Natural killer cell (primary cell): ENCODE data around the gene GABRA4. TPM values are rescaled to one million over a fixed set of nuclear protein-coding genes. Genes with fewer than 3 reads are reported as not detected.

ENCODE experiments used
- ATAC-seq, 3 donors: fragments of 150-1000 bp in 2 of 3; fragments of 200-7000 bp in 1 of 3; cut with Tn5 transposase; 1 replicate in 1 of 3; 2 replicates in 2 of 3; pipeline ENCODE4 v1.10.0; 2021; ENCODE audit warnings: mild to moderate bottlenecking in 2 of 3, moderate library complexity in 2 of 3
- DNase-seq, 2 donors: peaks; one replicate each; pipeline versions ENCODE4 v3.0.0 to v3.0.0-alpha.2; 2013 to 2021; ENCODE audit warnings: mixed read lengths in 1 of 2
- H3K27ac ChIP-seq: one replicate; pipeline ENCODE4 v1.5.1; 2013; ENCODE audit warnings: mild to moderate bottlenecking, low read length
- H3K27me3 ChIP-seq: one replicate; pipeline ENCODE4 v1.6.1; 2013; ENCODE audit warnings: low read length; ENCODE audit not compliant: control insufficient read depth, insufficient read depth
- H3K36me3 ChIP-seq: one replicate; pipeline ENCODE4 v1.6.1; 2013; ENCODE audit warnings: low read length; ENCODE audit not compliant: control insufficient read depth, insufficient read depth
- H3K4me1 ChIP-seq: one replicate; pipeline ENCODE4 v1.6.1; 2013; ENCODE audit warnings: low read length; ENCODE audit not compliant: control insufficient read depth, insufficient read depth
- H3K4me3 ChIP-seq: one replicate; pipeline ENCODE4 v1.5.1; 2013; ENCODE audit warnings: low read length
- H3K9me3 ChIP-seq: one replicate; pipeline ENCODE4 v1.6.1; 2013; ENCODE audit warnings: low read length; ENCODE audit not compliant: control insufficient read depth, insufficient read depth
- H3K27ac Mint-ChIP-seq, 2 donors: one replicate each; pipeline ENCODE4 v1.8.0; 2022; ENCODE audit warnings: mild to moderate bottlenecking in 2 of 2, mixed read lengths in 2 of 2, moderate library complexity in 1 of 2
- H3K27me3 Mint-ChIP-seq, 2 donors: one replicate each; pipeline ENCODE4 v1.8.0; 2022; ENCODE audit warnings: low read depth in 2 of 2, mixed read lengths in 2 of 2
- H3K36me3 Mint-ChIP-seq: one replicate; pipeline ENCODE4 v1.8.0; 2022; ENCODE audit warnings: mixed read lengths
- H3K4me1 Mint-ChIP-seq, 2 donors: one replicate each; pipeline ENCODE4 v1.8.0; 2022; ENCODE audit warnings: mixed read lengths in 2 of 2
- H3K4me3 Mint-ChIP-seq: one replicate; pipeline ENCODE4 v1.8.0; 2022; ENCODE audit warnings: mild to moderate bottlenecking, moderate library complexity, mixed read lengths
- H3K9me3 Mint-ChIP-seq, 2 donors: one replicate each; pipeline ENCODE4 v1.8.0; 2022; ENCODE audit warnings: mixed read lengths in 2 of 2
- CTCF ChIP-seq: fragments of 200-600 bp; IDR thresholded peaks from one replicate; pipeline ENCODE4 v1.8.0; 2022; ENCODE audit warnings: antibody characterized with exemption
- WGBS: methylation state at CpG from one replicate; pipeline ENCODE4 v1.1.7; 2013; ENCODE audit warnings: missing lambda C conversion rate; ENCODE audit not compliant: insufficient coverage; 5-methylcytosine and 5-hydroxymethylcytosine counted together
- intact Hi-C: fragments of 100-400 bp; cut with micrococcal nuclease; formaldehyde crosslinking; loops from one replicate; pipeline ENCODE4 v1.14.2; 2022
- total RNA-seq, 4 donors: library from RNA; stranded (reverse); fragments of 120-200 nt in 1 of 4; gene quantifications; one replicate each; pipeline versions ENCODE4 v1.2.3 to v1.2.4, GENCODE V29; 2013 to 2022

Gene GABRA4
- total RNA-seq, 3 donors from 2014 or later (not counting 1 experiment from before 2014, with no cell fraction given) = not detected

- Mint-ChIP-seq H3K27me3 (peaks cover 3 to 16% of the 10 kb centered on the region in 2 donors), H3K4me3 (no peak overlapping the region), H3K27ac (no peak overlapping the region), H3K9me3 (peaks cover 2 to 4% of the 10 kb centered on the region in 2 donors), H3K4me1 (no peaks in the 10 kb centered on the region), H3K36me3 (no peaks in the 10 kb centered on the region)
- Histone ChIP-seq H3K9me3 (no peaks in the 10 kb centered on the region), H3K27ac (no peak overlapping the region), H3K4me1 (no peaks in the 10 kb centered on the region), H3K4me3 (no peak overlapping the region), H3K36me3 (no peaks in the 10 kb centered on the region), H3K27me3 (no peaks in the 10 kb centered on the region)
- DNase-seq = no peak
- TF ChIP-seq CTCF = no peak
- intact Hi-C loops = no loop called here
- WGBS = 71% methylated on average over 1 of the region's 1 CpG
- no peak for ATAC-seq
These were observed 93.3 kb downstream of the GABRA4 start for GRCh38 chr4:46900082-46900481.

- TF ChIP-seq CTCF = no peak
- Mint-ChIP-seq H3K4me1 (no peaks in the 10 kb centered on the region), H3K27me3 (peaks cover 3 to 29% of the 10 kb centered on the region in 2 donors), H3K27ac (no peak overlapping the region), H3K36me3 (no peaks in the 10 kb centered on the region), H3K9me3 (peaks cover 2 to 4% of the 10 kb centered on the region in 2 donors), H3K4me3 (no peak overlapping the region)
- intact Hi-C loops = no loop called here
- Histone ChIP-seq H3K4me1 (no peaks in the 10 kb centered on the region), H3K9me3 (no peaks in the 10 kb centered on the region), H3K4me3 (no peak overlapping the region), H3K27ac (no peak overlapping the region), H3K36me3 (no peaks in the 10 kb centered on the region), H3K27me3 (no peaks in the 10 kb centered on the region)
- no peak for ATAC-seq
- DNase-seq = no peak
- WGBS = 39% methylated on average over 4 of the region's 5 CpGs
These were observed 98.6 kb downstream of the GABRA4 start for GRCh38 chr4:46894826-46895225.

DNA sequence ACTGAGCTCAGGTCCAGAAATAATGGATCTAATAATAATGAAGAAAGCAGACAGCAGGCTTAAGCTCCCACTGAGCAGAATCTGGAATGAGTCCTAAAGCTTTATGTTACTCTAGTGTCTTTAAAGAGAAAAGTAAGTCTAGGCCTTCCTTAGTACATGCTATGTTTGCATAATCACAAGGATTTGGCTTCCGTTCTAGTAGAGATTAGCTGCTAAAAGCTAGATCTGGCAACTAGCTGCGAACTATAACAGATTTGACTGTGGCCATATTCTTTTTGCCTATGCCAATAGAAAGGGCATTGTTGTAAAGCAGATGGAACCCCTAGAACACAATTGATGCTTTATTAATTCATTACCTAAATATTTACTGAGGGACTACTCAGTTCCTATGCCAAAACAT lies 103.3 kb downstream of the GABRA4 start:
- no peak overlapping the region for H3K4me3 Mint-ChIP-seq
- no peak for DNase-seq

More for the DNA sequence above, 103.3 kb downstream of the GABRA4 start:
- TF ChIP-seq CTCF = no peak
- no peak for ATAC-seq
- Histone ChIP-seq H3K27ac (no peak overlapping the region), H3K27me3 (no peaks in the 10 kb centered on the region), H3K4me3 (no peak overlapping the region), H3K36me3 (no peaks in the 10 kb centered on the region), H3K9me3 (no peaks in the 10 kb centered on the region), H3K4me1 (no peaks in the 10 kb centered on the region)
- Mint-ChIP-seq H3K27me3 (peaks cover 0 to 13% of the 10 kb centered on the region in 2 donors), H3K9me3 (no peaks in the 10 kb centered on the region), H3K36me3 (no peaks in the 10 kb centered on the region), H3K27ac (no peak overlapping the region), H3K4me1 (no peaks in the 10 kb centered on the region)
- 89% methylated on average over 2 of the region's 2 CpGs for WGBS
- intact Hi-C loops = no loop called here
